Stimulated activated CD4-positive, alpha-beta T cell treated with anti-CD3 and anti-CD28 coated beads, Interleukin-4, amount 100 ng/mL, for 4 hours (primary cell): ENCODE measurements around the gene AMIGO1.

Source experiments
- DNase-seq, 2 experiments: peaks; one replicate each; pipeline ENCODE4 v3.0.0-alpha.2; 2020

Gene AMIGO1

GRCh38 chr1:109509176-109510134, at the start of gene AMIGO1:
Gene AMIGO1 (minus strand): TSS chr1:109509727. CDS start chr1:109508912, 815 bp downstream.
- DNase-seq, result peak; percentile 56 to 72

GRCh38 chr1:109557520-109557919, 48.0 kb upstream of the AMIGO1 start:
- no peak for DNase-seq

DNA sequence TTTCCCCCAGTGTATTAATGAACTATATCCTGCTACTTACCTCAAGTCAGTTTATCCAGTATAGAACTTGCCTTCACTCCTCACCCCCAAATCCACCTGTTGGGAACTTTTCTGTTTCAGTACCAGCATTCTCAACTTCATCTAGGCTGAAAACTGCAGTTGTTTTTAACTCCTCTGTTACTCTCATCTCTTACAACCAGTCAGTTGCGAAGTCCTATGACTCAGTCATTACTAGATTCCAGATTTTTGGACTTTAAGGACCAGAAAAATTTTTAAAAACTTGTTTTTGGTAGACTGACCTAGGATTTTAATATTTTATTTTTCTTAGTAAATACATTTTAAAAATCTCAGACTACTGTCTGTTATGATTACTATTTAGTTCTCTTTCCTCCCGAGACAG, 47.0 kb upstream of the AMIGO1 start:
- DNase-seq, result no peak

DNA sequence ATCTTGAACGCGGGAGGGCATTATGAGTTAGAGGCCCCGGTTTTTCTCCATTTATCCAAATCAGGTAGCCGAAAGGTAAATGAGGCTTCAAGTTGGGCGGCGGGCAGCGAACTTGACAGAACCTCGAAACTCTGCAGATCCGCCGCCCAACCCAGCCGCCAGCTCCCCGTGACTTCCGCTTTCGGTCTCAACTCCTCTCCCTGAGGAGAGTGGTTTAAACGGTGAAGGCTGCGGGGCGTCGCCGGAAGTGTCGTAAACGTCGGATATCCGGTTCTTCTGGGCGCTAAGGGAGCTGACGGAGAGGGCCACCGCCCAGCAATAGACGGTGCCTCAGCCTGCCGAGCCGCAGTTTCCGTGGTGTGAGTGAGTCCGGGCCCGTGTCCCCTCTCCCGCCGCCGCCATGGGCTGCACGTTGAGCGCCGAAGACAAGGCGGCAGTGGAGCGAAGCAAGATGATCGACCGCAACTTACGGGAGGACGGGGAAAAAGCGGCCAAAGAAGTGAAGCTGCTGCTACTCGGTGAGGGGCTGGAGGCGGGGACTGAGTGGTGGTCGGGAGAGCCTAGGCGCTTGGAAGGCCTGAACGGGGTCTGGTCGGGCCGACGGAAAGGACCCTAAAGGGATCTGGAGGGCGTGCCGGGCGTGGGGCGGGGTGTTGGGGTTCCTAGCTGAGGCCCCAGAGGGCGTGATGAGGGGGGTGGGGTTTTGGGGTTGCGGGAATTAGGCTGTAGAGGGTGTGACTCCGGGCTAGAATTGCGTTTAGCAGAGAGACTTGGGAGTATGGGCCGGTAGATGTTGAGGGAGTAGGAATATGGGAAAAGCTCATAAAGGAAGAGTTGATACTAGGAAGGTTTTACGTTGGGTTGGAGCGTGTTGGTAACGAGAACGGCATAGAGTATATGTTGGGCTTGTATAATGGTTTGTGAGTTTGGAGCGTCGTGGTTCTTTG, 39.1 kb upstream of the AMIGO1 start, which contains the start of gene GNAI3:
TSS of gene GNAI3 (plus strand) at position 295 of the 947 bp plus-strand sequence. CDS start at position 401, 106 bp downstream.
- peak; percentile 88 to 94 for DNase-seq

- peak in 1 of 2 experiments; percentile 12 for DNase-seq
Observed at GRCh38 chr1:109547463-109548320, 38.2 kb upstream of the AMIGO1 start.

- peak; percentile 82 to 84 for DNase-seq
Observed at GRCh38 chr1:109546311-109547109, 37.0 kb upstream of the AMIGO1 start.

GRCh38 chr1:109543988-109544735, 34.6 kb upstream of the AMIGO1 start:
- DNase-seq, result no peak

GRCh38 chr1:109543283-109543987, 33.9 kb upstream of the AMIGO1 start:
- no peak for DNase-seq

GRCh38 chr1:109542657-109543056, 33.1 kb upstream of the AMIGO1 start:
- DNase-seq, result no peak

DNA sequence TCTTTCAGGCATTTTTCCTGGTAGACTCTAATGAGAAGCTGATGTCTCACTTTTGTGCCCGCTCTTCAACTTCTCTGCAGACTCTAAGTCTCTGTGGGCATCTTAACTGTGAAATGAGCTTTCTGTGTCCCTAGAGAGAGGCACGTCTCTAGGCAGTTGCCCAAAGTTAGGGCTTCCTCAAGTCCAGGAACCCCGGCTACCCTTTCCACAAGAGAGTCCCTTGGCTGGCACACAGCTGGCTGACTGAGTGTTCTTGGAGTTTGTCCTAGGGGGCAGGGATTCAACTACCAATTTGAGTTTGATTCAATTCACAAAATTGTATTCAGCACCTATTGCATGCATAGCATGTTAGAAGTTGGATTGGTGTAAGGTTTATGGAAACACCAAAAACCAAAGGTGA, 31.6 kb upstream of the AMIGO1 start:
- DNase-seq, result no peak

DNA sequence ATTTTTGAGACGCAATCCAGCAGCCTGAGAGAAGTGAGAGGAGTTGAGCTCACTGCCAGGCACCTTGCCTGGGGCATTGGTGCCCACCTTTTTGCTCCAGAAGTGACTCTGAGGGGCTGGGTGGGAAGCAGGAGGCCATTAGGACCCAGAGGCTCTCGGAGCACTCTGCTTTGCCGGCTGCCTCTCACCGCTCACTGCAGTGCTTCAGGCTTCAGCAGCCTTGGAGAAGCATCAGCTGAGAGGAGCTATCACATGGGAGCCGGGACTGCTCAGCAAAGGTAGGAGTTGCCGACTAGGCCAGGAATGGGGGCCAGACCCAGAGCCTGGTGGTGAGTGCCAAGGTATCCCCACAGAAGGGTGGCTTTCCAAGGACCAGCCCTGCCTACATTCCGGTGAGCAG, 30.1 kb upstream of the AMIGO1 start, which contains the start of gene GPR61:
TSS of gene GPR61 (plus strand) at position 197 of the 400 bp plus-strand sequence. CDS start 3,151 bp downstream, outside the sequence.
- DNase-seq, result no peak

DNA sequence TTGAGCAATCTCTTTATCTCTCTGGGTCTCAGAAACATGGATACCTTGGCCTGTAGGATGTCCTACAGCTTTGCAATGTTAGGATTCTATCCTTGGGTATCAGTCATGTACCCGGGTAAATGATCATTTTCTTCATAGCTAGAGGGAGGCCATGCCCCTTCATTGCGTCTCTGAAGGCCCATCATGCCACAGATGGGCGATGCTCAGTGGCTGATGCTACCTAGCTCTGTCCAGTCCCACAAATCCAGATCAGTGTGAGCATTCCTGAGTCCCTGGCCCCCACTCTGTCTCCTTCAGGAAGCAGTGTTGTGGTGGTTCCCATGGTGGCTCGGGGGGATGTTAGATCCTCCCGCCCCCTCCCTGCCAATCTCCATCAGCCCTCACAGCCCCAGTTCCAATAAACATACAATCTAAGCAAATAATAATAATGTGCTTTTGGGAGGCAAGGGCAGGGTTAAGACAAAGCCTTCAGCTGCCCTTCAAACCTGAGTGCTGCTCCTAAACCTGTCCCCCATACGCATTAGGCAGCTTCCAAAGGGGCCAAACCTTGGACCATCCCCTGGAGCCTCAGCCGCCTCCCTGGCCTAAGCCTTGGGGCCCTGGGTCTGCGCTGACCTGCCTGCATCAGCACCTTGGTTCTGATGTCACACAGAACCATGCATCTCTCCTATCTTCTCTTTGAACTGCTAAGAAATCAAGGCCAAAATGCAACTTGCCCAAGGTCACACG, 29.5 kb upstream of the AMIGO1 start:
- no peak for DNase-seq

DNA sequence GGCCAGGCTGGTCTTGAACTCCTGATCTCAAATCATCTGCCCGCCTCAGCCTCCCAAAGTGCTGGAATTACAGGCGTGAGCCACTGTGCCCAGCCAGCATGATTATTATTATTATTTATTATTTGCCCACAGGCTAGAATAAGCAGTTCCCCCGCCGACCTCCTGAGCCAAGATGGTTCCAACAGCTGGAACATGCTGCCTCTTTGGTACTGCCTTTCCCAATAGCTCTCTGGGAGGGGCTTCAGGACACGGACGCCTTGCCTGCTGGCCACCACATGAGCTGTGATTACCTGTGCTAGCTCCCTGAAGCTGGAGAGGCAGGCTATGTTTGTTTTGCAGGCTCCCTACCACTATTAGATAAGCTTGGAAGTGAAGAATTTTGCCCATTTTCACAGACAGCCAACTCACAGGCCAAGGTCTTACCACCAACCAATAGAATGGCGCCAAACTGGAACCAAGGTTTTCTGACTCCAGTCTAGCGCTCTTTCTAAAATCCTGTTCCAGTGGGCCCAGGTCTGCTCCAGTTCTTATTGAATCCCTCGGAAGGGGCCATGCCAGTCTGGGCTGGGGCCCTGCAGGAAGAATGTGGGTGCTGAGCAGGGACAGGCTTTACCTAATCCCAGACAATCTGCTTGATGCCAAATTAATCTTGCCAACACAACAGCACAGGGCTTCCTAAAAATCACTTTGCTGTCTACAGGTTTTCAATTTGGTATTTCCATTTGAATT, 28.1 kb upstream of the AMIGO1 start:
- DNase-seq, result no peak

- DNase-seq, result no peak
Observed at GRCh38 chr1:109535971-109536491, 26.5 kb upstream of the AMIGO1 start.

DNA sequence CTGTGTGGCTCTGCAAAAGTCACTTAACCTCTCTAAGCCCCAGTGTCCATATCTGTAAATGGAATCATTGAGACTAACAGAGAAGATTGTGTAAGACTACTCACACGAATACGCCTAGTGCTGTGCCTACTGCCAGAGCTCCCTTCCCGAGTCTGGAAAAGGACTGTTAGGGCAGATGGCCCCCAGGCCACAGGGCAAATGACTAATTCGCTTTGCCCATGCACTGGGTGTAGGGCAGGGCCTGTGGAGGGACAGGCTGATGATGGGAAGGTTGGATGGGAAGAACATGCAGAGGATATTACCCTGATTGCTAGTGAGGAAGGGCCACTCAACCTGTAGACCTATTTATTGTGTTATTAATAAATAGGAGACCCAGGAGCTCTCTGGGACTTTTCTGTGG, 26.0 kb upstream of the AMIGO1 start:
- no peak for DNase-seq

DNA sequence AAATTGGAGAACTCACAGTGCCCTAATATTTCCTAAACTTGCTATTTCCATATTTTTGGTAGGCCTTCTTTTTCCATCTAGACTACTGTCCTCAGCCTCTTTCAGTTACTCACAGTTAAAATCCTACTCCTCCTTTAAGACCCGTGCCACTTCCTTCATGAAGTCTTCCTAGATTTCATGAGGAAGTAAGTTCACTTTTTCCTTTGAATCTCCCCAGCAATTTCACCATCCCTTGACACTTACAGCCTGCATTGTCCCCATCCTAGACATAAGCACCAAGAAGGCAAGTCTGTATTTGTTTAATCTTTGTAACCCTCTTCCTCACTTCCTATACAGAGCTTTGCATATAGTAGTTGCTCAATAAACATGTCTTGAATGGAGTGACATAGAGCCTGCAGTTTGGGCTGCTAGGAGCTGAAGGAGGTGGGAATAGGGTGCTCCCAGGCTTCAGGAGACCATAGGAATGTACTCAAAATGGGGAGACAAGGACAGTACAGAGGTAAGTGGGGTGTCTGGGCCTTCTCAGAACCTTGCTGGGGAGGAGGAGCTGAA, 24.9 kb upstream of the AMIGO1 start:
- no peak for DNase-seq

- DNase-seq, result peak; percentile 83 to 89
Observed at GRCh38 chr1:109532365-109533136, 23.0 kb upstream of the AMIGO1 start.
